Measurements from ENCODE around the gene AVPI1. TPM values are rescaled to one million over a fixed set of nuclear protein-coding genes. Genes with fewer than 3 reads are reported as not detected.

The AVPI1 gene
- total RNA-seq, 1 donor from 2014 or later = 5.6 TPM

GRCh38 chr10:97666992-97667391 is 20.0 kb downstream of the AVPI1 start:
- no peak overlapping the region for H3K9ac ChIP-seq (ENCODE audit: low read length)
- H3K36me3 ChIP-seq (ENCODE audit: insufficient read depth, low read length) = peaks cover 36% of the 10 kb centered on the region
- Mint-ChIP-seq H3K9me3 (ENCODE audit: unreplicated experiment) (no peaks in the 10 kb centered on the region), H3K27me3 (ENCODE audit: low read depth, unreplicated experiment) (no peaks in the 10 kb centered on the region), H3K36me3 (ENCODE audit: low read depth, unreplicated experiment) (peaks cover 27% of the 10 kb centered on the region), H3K4me1 (ENCODE audit: low read depth, unreplicated experiment) (no peaks in the 10 kb centered on the region), H3K4me3 (ENCODE audit: unreplicated experiment) (no peak overlapping the region), H3K27ac (ENCODE audit: unreplicated experiment) (no peak overlapping the region)
- no peaks in the 10 kb centered on the region for H3K79me2 ChIP-seq (ENCODE audit: insufficient read depth, low read length)
- H3K27me3 ChIP-seq (ENCODE audit: insufficient read depth, low read length) = no peaks in the 10 kb centered on the region
- H4K20me1 ChIP-seq (ENCODE audit: insufficient read depth, low read length) = peaks cover 3% of the 10 kb centered on the region
- H3K4me1 ChIP-seq (ENCODE audit: insufficient read depth, low read length) = no peaks in the 10 kb centered on the region
- no peak for DNase-seq (ENCODE audit: low read depth)
- H3K4me3 ChIP-seq (ENCODE audit: insufficient read depth, low read depth, low read length) = no peak overlapping the region
- no peak for TF ChIP-seq EZH2 (IDR thresholded peaks at IDR 0.05; ENCODE audit: insufficient read depth, low read length)
- TF ChIP-seq, protein P1, sequence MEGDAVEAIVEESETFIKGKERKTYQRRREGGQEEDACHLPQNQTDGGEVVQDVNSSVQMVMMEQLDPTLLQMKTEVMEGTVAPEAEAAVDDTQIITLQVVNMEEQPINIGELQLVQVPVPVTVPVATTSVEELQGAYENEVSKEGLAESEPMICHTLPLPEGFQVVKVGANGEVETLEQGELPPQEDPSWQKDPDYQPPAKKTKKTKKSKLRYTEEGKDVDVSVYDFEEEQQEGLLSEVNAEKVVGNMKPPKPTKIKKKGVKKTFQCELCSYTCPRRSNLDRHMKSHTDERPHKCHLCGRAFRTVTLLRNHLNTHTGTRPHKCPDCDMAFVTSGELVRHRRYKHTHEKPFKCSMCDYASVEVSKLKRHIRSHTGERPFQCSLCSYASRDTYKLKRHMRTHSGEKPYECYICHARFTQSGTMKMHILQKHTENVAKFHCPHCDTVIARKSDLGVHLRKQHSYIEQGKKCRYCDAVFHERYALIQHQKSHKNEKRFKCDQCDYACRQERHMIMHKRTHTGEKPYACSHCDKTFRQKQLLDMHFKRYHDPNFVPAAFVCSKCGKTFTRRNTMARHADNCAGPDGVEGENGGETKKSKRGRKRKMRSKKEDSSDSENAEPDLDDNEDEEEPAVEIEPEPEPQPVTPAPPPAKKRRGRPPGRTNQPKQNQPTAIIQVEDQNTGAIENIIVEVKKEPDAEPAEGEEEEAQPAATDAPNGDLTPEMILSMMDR (IDR thresholded peaks at IDR 0.05; ENCODE audit: insufficient read depth, low read depth, low read length) = no peak
- no peak for FAIRE-seq
- no peak overlapping the region for H2AFZ ChIP-seq (ENCODE audit: low read depth, low read length)
- no peaks in the 10 kb centered on the region for H3K9me3 ChIP-seq (ENCODE audit: insufficient read depth, low read depth, low read length)
- no peak overlapping the region for H3K4me2 ChIP-seq (ENCODE audit: low read length)
- no peak overlapping the region for H3K27ac ChIP-seq (ENCODE audit: low read depth, low read length)

DNA sequence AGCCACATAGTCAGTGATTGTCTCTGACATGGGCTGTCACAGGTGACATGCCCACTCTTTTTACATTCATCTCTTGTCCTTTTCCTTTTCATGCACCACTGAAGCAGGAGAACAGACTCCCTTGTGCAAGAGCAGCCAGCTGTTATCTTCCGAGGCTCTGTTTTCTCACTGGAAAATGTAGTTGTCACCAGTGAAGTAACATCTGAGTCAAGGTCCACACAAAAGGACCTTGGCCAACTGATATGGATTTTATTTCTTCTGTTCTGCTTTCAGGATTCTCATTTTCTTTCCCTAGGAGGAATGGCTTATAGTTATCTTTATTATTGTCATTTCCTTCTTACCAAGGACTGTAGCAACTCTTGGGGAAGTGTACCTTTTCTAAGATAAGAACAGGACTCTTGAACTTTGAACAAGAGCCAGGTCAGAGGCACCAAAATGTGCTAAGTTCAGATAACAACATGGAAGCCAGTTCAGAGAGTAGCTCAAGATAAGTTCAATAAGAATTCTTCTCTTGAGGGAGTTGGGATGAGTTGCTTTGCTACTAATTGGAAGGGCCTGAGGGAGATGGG is 22.7 kb downstream of the AVPI1 start:
- no peaks in the 10 kb centered on the region for H3K79me2 ChIP-seq (ENCODE audit: insufficient read depth, low read length)
- FAIRE-seq = no peak
- H3K27me3 Mint-ChIP-seq (ENCODE audit: low read depth, unreplicated experiment) = no peaks in the 10 kb centered on the region
- no peaks in the 10 kb centered on the region for H3K9me3 ChIP-seq (ENCODE audit: insufficient read depth, low read depth, low read length)
- no peak overlapping the region for H3K27ac ChIP-seq (ENCODE audit: low read depth, low read length)
- peaks cover 39% of the 10 kb centered on the region for H3K36me3 ChIP-seq (ENCODE audit: insufficient read depth, low read length)
- no peaks in the 10 kb centered on the region for H3K9me3 Mint-ChIP-seq (ENCODE audit: unreplicated experiment)
- no peak overlapping the region for H3K4me2 ChIP-seq (ENCODE audit: low read length)
- DNase-seq (ENCODE audit: low read depth) = no peak
- H3K27me3 ChIP-seq (ENCODE audit: insufficient read depth, low read length) = no peaks in the 10 kb centered on the region
- H3K4me1 Mint-ChIP-seq (ENCODE audit: low read depth, unreplicated experiment) = peaks cover 4% of the 10 kb centered on the region
- H3K4me1 ChIP-seq (ENCODE audit: insufficient read depth, low read length) = peaks cover 3% of the 10 kb centered on the region
- H3K4me3 Mint-ChIP-seq (ENCODE audit: unreplicated experiment) = no peak overlapping the region
- no peak overlapping the region for H3K4me3 ChIP-seq (ENCODE audit: insufficient read depth, low read depth, low read length)
- peaks cover 28% of the 10 kb centered on the region for H3K36me3 Mint-ChIP-seq (ENCODE audit: low read depth, unreplicated experiment)
- H3K27ac Mint-ChIP-seq (ENCODE audit: unreplicated experiment) = no peak overlapping the region
- TF ChIP-seq, protein P1 (IDR thresholded peaks at IDR 0.05; ENCODE audit: insufficient read depth, low read depth, low read length) = no peak
- TF ChIP-seq EZH2 (IDR thresholded peaks at IDR 0.05; ENCODE audit: insufficient read depth, low read length) = no peak
- no peak overlapping the region for H2AFZ ChIP-seq (ENCODE audit: low read depth, low read length)
- H3K9ac ChIP-seq (ENCODE audit: low read length) = no peak overlapping the region
- peaks cover 3% of the 10 kb centered on the region for H4K20me1 ChIP-seq (ENCODE audit: insufficient read depth, low read length)

DNA sequence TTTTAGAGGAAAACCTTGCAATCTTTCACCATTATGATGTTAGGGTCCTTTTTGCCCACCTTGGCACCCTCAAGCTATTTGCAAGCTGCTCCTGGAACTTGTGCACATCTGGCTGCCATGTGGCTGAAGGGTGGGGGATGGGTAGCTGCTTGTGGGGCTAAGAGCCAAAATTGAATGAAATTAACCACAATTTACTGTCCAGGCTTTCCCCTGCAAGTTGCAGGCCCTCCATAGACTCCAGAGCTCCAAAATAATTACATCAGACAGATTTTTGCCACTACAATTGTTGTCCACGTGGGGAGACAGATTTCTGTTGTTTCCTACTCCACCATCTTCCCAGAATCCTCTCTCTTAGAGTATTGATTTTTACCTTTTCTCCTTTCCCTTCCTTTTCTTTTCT is 27.5 kb downstream of the AVPI1 start:
- no peak overlapping the region for H2AFZ ChIP-seq (ENCODE audit: low read depth, low read length)
- H3K36me3 Mint-ChIP-seq (ENCODE audit: low read depth, unreplicated experiment) = peaks cover 26% of the 10 kb centered on the region

More for the DNA sequence above, 27.5 kb downstream of the AVPI1 start:
- peaks cover 46% of the 10 kb centered on the region for H3K36me3 ChIP-seq (ENCODE audit: insufficient read depth, low read length)
- peaks cover 4% of the 10 kb centered on the region for H3K4me1 Mint-ChIP-seq (ENCODE audit: low read depth, unreplicated experiment)
- TF ChIP-seq EZH2 (IDR thresholded peaks at IDR 0.05; ENCODE audit: insufficient read depth, low read length) = no peak
- TF ChIP-seq, protein P1 (IDR thresholded peaks at IDR 0.05; ENCODE audit: insufficient read depth, low read depth, low read length) = no peak
- H3K9me3 ChIP-seq (ENCODE audit: insufficient read depth, low read depth, low read length) = no peaks in the 10 kb centered on the region
- no peaks in the 10 kb centered on the region for H3K79me2 ChIP-seq (ENCODE audit: insufficient read depth, low read length)
- H3K9ac ChIP-seq (ENCODE audit: low read length) = no peak overlapping the region
- H3K4me2 ChIP-seq (ENCODE audit: low read length) = no peak overlapping the region
- no peak overlapping the region for H3K27ac ChIP-seq (ENCODE audit: low read depth, low read length)
- H4K20me1 ChIP-seq (ENCODE audit: insufficient read depth, low read length) = peaks cover 8% of the 10 kb centered on the region
- no peaks in the 10 kb centered on the region for H3K9me3 Mint-ChIP-seq (ENCODE audit: unreplicated experiment)
- peaks cover 3% of the 10 kb centered on the region for H3K4me1 ChIP-seq (ENCODE audit: insufficient read depth, low read length)
- H3K4me3 ChIP-seq (ENCODE audit: insufficient read depth, low read depth, low read length) = no peak overlapping the region
- no peak for FAIRE-seq
- no peak overlapping the region for H3K4me3 Mint-ChIP-seq (ENCODE audit: unreplicated experiment)
- no peak overlapping the region for H3K27ac Mint-ChIP-seq (ENCODE audit: unreplicated experiment)
- DNase-seq (ENCODE audit: low read depth) = peak; percentile 44
- H3K27me3 ChIP-seq (ENCODE audit: insufficient read depth, low read length) = no peaks in the 10 kb centered on the region
- H3K27me3 Mint-ChIP-seq (ENCODE audit: low read depth, unreplicated experiment) = no peaks in the 10 kb centered on the region

Data from astrocyte (in vitro differentiated cells and primary cell).